ENCODE results near the gene TESMIN.

DNA sequence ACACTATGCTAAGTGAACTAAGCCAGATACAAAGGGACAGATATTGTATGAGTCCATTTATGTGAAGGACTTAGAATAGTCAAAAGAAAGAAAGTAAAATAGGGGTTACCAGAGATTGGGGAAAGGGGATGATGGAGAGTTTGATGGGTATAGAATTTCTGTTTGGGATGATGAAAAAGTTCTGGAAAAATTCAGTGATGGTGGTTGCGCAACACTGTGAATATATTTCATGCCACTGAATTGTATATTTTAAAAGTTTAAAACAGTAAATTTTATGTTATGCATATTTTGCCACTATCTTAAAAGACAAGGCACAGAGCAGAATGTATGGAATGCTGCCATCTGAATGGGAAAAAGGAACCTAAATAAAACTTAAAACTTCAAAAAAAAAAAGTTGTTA is 29.2 kb downstream of the TESMIN start:
- no peak for TF ChIP-seq CTCF (IDR thresholded peaks at IDR 0.05)
- no peak for TF ChIP-seq POLR2A (IDR thresholded peaks at IDR 0.05)
- TF ChIP-seq POLR2AphosphoS5 (IDR thresholded peaks at IDR 0.05) = no peak
- TF ChIP-seq EP300 (IDR thresholded peaks at IDR 0.05) = no peak

All from upper lobe of left lung (tissue), 4 donors.